Activated gamma-delta T cell (primary cell): ENCODE results near the gene PROCR.
"Not testable (repeated sequence)": the region's sequence is repeated elsewhere in the genome, so short reads cannot be mapped to it uniquely, and the experiment has no call there.

ENCODE experiments used
- DNase-seq: peaks from one replicate; lab custom pipeline; 2025; lab: John Stamatoyannopoulos, UW

PROCR gene

DNA sequence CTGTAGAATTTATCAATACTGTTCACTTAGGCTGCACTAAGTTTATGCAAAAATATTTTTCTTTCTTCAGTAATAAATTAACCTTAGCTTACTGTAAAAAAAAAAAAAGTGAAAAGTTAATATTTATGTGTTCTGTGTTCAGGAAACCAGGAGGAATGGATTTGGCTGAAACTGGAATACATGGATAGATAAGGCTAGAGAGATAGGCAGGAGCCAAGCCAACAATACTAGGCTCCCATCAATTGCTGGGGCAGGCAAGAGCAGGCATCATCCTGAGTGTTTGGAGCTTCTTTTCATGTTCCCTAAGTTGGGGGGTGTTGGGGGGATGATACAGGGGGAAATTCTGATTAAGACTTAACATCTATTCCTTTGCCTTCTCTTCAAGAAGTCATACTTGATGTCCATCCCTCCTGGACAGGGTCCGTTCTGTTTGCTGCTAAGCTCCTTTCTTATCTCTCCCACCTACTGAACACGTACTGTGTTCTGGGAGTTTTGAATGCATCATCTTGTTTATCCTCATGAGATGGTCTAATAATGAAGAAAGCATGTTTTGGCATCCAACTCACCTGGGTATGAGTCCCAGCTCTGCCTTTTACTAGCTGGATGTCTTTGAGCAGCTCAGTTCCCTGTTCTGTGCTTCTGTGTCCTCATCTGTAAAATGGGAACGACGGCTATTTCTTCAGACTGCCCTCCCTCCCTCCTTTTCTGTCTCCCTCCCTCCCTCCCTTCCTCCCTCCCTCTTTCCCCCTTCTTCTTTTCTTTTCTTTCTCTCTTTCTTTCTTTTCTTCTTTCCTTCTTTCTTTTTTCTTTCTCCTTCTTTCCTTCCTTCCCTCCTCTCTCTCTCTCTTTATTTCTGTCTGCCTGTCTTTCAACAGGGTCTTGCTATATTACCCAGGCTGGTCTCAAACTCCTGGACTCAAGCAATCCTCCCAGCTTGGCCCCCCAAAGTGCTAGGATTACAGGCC lies 6.4 kb upstream of the PROCR start:
- DNase-seq: no peak

GRCh38 chr20:35166242-35166830 lies 5.5 kb upstream of the PROCR start:
- no peak for DNase-seq

DNA sequence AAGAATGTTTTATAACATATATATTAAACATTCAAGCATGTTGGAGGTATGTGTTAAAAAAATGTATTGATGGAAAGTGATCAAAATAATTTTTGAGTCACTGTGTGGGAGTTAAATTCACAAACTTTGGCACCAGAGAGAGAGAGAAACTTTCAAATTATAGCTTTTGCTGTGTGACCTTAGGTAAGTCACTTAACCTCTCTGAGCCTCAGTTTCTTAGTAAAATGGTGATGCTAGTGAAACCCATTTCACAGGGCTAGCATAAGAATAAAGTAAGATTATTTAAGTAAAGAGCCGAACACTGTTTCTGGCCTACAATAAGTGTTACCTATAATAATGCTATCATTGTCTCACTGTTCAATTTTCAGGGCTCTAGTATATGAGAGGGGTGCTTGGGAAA lies 4.1 kb upstream of the PROCR start:
- no peak for DNase-seq

DNA sequence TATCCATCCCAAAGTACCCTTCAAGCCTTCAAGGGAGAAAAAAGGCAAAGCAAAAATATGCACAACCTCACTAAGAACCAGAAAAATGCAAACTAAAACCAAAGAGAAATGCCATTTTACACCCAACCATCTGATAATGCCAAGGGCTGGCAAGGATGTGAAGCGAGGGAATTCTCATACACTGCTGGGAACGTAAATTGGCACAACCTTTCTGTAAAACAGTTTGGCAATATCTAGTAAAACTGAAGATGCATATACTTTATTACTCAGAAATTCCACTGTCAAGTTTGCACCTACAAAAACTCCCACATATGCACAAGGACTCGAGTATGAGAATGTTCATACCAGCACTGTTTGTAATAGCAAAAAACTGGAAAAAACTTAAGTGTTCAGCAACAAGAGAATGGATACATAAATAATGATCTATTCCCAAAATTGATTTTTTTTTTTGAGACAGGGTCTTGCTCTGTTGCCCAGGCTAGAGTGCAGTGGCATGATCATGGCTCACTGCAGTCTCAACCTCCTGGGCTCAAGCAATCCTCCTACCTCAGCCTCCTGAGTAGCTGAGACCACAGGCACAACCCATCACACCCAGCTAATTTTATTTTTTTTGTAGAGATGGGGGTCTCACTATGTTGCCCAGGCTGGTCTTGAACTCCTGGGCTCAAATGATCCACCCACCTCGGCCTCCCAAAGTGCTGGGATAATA lies 3.0 kb upstream of the PROCR start:
- DNase-seq: not testable (repeated sequence)

GRCh38 chr20:35171438-35171752 lies 477 bp upstream of the PROCR start:
- DNase-seq: no peak

DNA sequence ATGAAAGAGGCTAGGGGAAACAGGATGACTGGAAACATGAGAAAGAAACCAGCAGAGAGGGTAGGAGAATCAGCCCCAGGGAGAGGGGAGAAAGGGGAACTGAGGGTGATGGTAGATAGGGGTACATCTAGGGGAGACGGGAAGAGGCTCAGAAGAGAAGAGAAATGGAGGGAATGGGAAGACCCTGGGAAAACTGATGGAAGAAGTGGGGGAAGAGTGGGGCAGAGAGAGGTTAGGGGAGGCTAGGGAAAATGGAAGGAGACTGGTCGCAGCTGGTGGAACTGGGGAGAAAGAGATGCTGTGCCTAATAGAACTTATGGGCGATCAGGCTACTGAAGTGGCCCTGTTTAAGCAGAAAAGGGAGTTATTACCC lies 548 bp downstream of the PROCR start:
- DNase-seq: no peak

DNA sequence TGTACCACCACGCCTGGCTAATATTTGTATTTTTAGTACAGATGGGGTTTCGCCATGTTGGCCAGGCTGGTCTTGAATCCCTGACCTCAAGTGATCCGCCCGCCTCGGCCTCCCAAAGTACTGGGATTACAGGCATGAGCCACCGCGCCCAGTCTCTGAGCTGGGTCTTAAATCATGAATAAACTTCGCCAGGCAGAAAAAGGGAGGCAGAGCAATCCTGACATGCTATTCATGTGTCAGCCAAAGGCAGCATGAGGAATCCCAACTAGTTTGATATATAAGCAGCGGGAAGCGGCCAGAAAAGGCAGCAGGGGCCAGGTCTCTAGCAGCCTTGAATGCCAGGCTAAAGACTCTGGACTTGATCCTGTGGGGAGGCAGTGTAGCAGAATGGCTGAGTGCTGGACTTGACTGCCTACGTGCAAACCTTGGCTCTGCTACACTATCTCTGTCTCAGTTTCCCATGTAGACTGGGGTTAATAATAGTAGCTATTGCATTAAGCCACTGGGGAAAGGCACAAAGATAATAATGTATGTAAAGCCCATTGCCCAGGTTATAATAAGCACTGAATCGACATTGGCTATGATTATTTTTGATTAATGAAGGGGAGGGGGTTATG lies 1.8 kb downstream of the PROCR start:
- DNase-seq: no peak

DNA sequence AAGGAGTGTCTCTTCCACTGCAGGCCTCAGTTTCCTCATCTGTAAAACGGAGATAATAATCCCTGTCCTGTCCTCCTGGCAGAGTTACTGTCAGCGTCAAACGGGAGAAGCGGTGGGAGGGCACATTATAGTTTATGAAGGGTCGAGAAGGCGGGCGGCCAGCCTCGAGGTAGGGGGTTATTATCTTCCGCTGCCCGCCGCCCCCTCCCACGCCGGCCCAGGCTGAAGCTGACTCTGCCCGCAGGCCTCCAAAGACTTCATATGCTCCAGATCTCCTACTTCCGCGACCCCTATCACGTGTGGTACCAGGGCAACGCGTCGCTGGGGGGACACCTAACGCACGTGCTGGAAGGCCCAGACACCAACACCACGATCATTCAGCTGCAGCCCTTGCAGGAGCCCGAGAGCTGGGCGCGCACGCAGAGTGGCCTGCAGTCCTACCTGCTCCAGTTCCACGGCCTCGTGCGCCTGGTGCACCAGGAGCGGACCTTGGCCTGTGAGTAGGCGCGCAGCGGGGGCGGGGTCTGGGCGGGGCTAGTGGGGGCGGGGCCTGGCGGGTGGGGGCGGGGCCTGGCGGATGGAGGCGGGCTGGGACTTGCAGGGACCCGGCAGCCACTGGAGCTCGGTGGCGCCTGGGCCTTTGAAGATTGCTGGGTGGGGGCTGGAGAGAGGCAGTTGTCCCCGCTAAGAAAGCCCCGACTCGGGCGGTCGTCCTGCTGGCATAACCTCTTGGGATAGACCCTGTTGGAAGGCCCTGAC lies 2.8 kb downstream of the PROCR start:
- no peak for DNase-seq

- no peak for DNase-seq
These were observed 4.3 kb downstream of the PROCR start for GRCh38 chr20:35176132-35176531.

DNA sequence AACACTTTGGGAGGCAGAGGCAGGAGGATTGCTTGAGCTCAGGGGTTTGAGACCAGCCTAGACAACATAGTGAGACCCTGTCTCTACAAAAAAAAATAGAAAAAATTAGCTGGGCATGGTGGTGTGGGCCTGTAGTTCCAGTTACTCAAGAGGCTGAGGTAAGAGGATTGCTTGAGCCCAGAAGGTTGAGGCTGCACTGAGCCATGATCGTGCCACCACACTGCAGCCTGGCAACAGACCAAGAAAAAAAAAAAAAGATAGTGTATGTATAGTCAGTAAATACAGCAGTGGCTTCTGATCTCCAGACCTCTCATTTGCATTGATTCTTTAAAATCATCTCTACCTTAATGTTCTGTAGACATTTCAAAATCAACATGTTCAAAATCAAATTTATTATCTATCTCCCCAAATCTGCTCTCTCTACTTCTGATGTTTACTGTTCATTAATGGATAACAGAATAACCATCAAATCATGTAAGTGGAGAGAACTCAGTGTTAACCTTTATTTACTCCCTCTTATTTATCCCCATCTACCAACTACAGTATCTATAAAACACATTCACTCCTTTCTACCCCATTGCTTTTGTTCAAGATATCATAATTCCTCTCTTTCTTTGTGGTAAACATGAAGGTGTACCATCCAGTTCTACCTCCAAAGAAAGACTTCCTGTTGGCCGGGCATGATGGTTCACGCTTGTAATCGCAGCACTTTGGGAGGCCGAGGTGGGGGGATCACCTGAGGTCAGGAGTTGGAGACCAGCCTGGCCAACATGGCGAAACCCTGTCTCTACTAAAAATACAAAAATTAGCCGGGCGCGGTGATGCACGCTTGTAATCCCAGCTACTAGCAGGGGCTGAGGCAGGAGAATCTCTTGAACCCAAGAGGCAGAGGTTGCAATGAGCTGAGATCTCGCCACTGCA lies 7.7 kb downstream of the PROCR start:
- no peak for DNase-seq

DNA sequence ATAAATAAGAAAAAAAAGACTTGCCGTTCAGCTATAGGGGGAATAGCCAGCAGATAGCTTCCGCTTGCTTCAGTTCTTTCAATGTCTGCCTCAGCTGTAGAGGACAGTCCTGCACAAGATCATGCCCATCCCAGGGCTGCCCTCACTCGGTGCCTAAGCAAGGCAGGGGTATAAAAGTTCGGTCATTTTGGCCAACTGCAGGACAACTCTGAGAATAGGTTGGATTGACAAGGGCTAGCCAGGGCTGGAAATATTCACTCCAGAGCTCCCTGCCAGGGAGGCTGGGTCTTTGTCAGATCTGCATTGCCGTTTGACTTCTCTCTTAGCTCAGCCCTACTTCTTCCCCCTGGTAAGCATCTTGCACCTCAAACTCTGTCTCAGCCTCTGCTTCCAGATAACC lies 8.4 kb downstream of the PROCR start:
- no peak for DNase-seq

- DNase-seq: no peak
These were observed 9.9 kb downstream of the PROCR start for GRCh38 chr20:35181731-35182130.

GRCh38 chr20:35186691-35187289 lies 14.9 kb downstream of the PROCR start:
- DNase-seq: not testable (repeated sequence)

- no peak for DNase-seq
These were observed 15.8 kb downstream of the PROCR start for GRCh38 chr20:35187584-35188190.

DNA sequence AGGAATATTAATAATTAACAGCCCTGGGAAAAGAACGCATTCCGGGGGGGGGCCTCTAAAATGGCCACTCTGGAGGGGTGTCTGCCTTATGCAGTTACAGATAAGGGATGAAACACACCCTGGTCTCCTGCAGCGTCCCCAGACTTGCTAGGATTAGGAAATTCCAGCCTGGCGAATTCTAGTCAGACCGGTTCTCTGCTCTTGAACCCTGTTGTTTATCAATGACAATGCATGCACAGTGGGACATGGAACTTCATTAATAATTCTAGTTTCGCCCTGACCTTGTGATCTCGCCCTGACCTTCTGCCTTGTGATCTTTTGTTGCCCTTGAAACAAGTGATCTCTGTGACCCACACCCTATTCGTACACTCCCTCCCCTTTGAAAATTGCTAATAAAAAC lies 17.4 kb downstream of the PROCR start:
- not testable (repeated sequence) for DNase-seq

DNA sequence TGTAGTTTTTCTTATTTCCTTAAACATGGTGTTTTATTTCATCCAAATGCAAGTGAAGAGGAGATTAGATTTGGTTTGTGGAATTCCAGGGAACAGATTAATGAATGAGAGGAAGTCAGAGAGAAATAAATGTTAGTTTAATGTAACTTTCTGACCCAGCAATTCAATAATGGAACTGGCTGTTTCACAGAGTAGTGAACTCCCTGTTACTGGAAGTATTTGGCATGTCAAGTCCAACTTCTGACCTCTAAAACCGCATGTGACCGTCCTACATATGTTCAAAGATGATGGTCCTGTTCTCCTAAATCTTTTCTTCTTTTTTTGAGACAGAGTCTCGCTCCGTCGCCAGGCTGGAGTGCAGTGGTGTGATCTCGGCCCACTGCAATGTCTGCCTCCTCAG lies 18.7 kb downstream of the PROCR start:
- DNase-seq: no peak

DNA sequence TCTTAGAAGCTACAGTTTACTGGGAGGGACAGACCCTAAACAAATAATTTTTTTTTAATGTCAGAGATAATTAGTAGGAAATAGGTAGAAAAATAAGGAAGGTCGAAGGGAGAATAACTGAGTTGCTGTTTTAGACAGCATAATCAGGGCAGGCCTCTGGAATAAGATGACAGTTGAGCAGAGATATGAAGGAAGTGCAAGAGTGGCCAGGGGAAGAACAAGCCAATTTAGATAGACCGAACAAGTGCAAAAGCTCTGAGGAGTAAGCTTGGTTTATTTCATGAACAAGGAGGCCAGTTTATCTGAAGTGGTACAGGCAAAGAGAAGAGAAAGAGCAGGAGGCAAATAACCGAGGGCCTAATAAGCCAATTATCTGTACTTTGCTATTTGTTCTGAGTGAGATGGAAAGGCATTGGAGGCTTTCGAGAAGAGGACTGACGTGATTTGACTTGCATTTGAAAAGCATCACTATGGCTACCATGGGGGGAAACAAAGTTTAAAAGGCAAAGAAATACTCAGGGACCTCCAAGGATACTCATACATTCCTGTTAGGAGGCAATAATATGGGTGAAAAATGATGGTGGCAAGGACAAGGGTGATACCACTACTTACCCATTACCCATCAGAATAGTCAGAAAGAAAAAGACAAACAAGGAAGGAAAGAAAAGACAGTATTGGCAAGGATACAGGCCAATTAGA lies 19.7 kb downstream of the PROCR start:
- DNase-seq: no peak

GRCh38 chr20:35192118-35192872 lies 20.4 kb downstream of the PROCR start:
- no peak for DNase-seq
